Measurements from ENCODE around the gene PDE10A.
"Not testable (repeated sequence)": the region's sequence is repeated elsewhere in the genome, so short reads cannot be mapped to it uniquely, and the experiment has no call there.

DNA sequence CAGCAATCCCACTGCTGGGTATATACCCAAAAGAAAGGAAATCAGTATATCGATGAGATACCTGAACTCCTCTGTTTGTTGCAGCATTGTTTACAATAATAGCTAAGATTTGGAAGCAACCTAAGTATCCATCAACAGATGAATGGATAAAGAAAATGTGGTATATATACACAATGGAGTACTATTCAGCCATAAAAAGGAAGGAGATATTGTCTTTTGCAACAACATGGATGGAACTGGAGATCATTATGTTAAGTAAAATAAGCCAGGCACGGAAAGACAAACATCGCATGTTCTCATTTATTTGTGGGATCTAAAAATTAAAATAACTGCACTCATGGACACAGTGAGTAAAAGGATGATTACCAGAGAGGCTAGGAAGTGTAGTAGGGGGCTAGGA lies 108.4 kb downstream of the PDE10A start:
- not testable (repeated sequence) for TF ChIP-seq POLR2A, EP300 (IDR thresholded peaks at IDR 0.05)
- TF ChIP-seq, protein P1, sequence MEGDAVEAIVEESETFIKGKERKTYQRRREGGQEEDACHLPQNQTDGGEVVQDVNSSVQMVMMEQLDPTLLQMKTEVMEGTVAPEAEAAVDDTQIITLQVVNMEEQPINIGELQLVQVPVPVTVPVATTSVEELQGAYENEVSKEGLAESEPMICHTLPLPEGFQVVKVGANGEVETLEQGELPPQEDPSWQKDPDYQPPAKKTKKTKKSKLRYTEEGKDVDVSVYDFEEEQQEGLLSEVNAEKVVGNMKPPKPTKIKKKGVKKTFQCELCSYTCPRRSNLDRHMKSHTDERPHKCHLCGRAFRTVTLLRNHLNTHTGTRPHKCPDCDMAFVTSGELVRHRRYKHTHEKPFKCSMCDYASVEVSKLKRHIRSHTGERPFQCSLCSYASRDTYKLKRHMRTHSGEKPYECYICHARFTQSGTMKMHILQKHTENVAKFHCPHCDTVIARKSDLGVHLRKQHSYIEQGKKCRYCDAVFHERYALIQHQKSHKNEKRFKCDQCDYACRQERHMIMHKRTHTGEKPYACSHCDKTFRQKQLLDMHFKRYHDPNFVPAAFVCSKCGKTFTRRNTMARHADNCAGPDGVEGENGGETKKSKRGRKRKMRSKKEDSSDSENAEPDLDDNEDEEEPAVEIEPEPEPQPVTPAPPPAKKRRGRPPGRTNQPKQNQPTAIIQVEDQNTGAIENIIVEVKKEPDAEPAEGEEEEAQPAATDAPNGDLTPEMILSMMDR (IDR thresholded peaks at IDR 0.05), result not testable (repeated sequence)

All from tibial nerve (tissue), 4 donors.